Mesodermal cell (in vitro differentiated cells): ENCODE results near the gene MPP3.
"Not testable (repeated sequence)": the region's sequence is repeated elsewhere in the genome, so short reads cannot be mapped to it uniquely, and the experiment has no call there.

Source experiments
- H3K27ac ChIP-seq: 2 replicates; pipeline ENCODE4 v1.7.0; 2013; ENCODE audit warnings: mild to moderate bottlenecking, low read depth, low read length, moderate library complexity; ENCODE audit not compliant: severe bottlenecking
- H3K36me3 ChIP-seq: 2 replicates; pipeline ENCODE4 v1.7.1; 2013; ENCODE audit warnings: mild to moderate bottlenecking, low read length, moderate library complexity; ENCODE audit not compliant: control insufficient read depth, insufficient read depth
- H3K4me1 ChIP-seq: one replicate; pipeline ENCODE4 v1.7.1; 2013; ENCODE audit warnings: mild to moderate bottlenecking, low read length; ENCODE audit not compliant: insufficient read depth, control insufficient read depth, poor library complexity, severe bottlenecking
- H3K4me3 ChIP-seq: 2 replicates; pipeline ENCODE4 v1.7.0; 2013; ENCODE audit warnings: low read length, control low read depth, mild to moderate bottlenecking; ENCODE audit not compliant: insufficient read depth, poor library complexity, severe bottlenecking; ENCODE audit errors: extremely low read depth
- H3K9me3 ChIP-seq: 2 replicates; pipeline ENCODE4 v1.7.1; 2013; ENCODE audit warnings: mild to moderate bottlenecking, low read length, moderate library complexity; ENCODE audit not compliant: control insufficient read depth
- WGBS, 2 experiments: methylation state at CpG; one replicate each; pipeline ENCODE4 v1.1.5; 2013; ENCODE audit warnings: missing lambda C conversion rate in 2 of 2; ENCODE audit not compliant: insufficient coverage in 2 of 2; 5-methylcytosine and 5-hydroxymethylcytosine counted together

MPP3 gene

DNA sequence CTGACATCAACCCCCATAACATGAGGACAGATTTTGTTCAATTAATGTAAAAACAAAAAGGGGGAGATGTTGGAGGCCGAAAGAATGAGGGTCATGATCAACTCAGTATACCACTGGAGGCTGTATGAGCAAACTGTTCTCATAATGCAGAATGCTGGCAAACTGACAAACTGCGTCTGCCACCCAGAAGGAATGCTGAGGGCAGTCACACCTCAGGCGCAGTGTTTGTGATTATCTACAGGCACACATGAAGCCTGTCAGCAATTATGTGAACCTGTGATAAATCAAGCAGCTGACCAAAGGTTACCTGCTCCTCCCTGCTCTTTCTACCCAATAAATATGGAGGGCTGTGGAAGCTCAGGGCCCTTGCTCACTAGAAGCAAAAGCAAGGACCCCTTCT, 41.3 kb upstream of the MPP3 start:
- Histone ChIP-seq H3K9me3 (no peaks in the 10 kb centered on the region), H3K4me3 (no peak overlapping the region), H3K4me1 (no peaks in the 10 kb centered on the region), H3K27ac (no peak overlapping the region), H3K36me3 (no peaks in the 10 kb centered on the region)
- WGBS, 2 experiments = 90 to 96% methylated on average over 2 to 3 of the region's 3 CpGs

DNA sequence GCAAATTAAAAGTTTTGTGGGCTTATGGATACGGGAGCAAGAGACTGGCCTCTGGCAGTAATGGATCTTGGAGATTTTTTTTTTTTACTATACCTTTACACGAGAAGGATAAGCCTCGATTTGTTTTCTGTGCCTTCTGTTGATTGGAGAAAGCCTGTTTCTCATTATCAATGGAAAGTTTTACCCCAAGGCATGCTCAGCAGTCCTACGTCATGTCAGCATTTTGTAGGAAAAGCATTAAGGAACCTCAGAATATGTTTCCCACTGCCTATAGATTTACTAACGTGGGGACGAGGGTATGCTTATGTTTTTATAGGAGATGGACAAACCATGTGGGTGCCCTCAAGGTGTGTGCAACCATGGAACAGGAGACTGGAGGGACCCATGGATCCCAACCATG, 40.9 kb upstream of the MPP3 start:
- 86 to 93% methylated on average over 2 to 3 of the region's 6 CpGs for WGBS, 2 experiments
- Histone ChIP-seq H3K4me1 (no peaks in the 10 kb centered on the region), H3K27ac (no peak overlapping the region), H3K4me3 (no peak overlapping the region), H3K9me3 (no peaks in the 10 kb centered on the region), H3K36me3 (no peaks in the 10 kb centered on the region)

GRCh38 chr17:43873091-43873490, 40.1 kb upstream of the MPP3 start:
- Histone ChIP-seq H3K27ac (no peak overlapping the region), H3K9me3 (no peaks in the 10 kb centered on the region), H3K4me1 (no peaks in the 10 kb centered on the region), H3K36me3 (no peaks in the 10 kb centered on the region), H3K4me3 (no peak overlapping the region)
- WGBS, 2 experiments = 66 to 85% methylated on average over 2 of the region's 5 CpGs

GRCh38 chr17:43871946-43872690, 39.2 kb upstream of the MPP3 start:
- Histone ChIP-seq H3K4me1 (no peaks in the 10 kb centered on the region), H3K27ac (no peak overlapping the region), H3K4me3 (no peak overlapping the region), H3K36me3 (no peaks in the 10 kb centered on the region), H3K9me3 (no peaks in the 10 kb centered on the region)
- 92 to 93% methylated on average over 12 to 13 of the region's 14 CpGs for WGBS, 2 experiments

GRCh38 chr17:43869031-43869430, 36.1 kb upstream of the MPP3 start:
- H3K27ac ChIP-seq, H3K4me3 ChIP-seq, H3K4me1 ChIP-seq, H3K9me3 ChIP-seq, H3K36me3 ChIP-seq: not testable (repeated sequence)
- 55 to 90% methylated on average over 2 to 4 of the region's 6 CpGs for WGBS, 2 experiments

- Histone ChIP-seq H3K4me3 (no peak overlapping the region), H3K9me3 (no peaks in the 10 kb centered on the region), H3K36me3 (no peaks in the 10 kb centered on the region), H3K27ac (no peak overlapping the region), H3K4me1 (no peaks in the 10 kb centered on the region)
- 92% methylated on average over 6 of the region's 10 CpGs for WGBS, 2 experiments
Measured at GRCh38 chr17:43868226-43868994, 35.5 kb upstream of the MPP3 start.

DNA sequence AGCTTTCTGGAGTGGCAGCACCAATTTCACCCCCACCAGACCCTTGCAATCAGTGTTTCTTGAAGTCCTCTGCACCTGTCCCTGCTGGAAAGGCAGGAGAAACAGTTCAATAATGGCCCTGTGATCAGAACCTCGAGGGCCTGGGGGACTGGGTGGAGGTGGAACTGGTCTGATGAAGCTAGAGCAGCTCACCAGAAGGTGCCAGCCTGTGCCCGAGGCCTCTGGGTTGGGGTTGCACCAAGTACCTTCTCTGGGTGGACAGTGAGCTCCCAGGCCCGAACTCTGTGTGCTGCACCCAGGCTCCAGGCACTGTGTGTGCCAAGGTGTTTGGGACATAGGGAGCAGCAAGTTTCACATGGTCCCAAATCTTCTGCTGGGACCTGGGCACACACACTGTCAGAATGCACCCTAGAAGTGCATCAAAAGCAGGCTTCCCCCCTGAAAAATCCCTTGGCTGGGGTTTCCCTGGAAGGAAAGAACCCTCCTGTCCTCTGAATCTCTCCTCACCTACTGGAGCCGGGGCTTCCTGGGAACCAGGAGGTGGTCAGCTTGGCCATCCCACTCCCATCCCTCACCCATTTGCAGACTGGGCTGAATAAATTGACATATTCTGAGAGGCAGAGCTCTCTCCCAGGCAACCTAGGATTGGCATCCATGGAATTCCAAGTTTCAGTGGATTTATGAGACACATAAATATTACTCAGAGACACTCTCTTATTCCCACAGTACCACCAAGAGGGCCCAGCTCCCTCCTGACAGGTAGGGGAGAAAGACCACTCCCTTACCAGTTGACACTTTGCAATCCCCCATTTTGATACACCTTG, 31.4 kb upstream of the MPP3 start:
- H3K9me3 ChIP-seq = no peaks in the 10 kb centered on the region
- H3K36me3 ChIP-seq = no peaks in the 10 kb centered on the region
- 79 to 96% methylated on average over 2 to 3 of the region's 4 CpGs for WGBS, 2 experiments
- no peak overlapping the region for H3K4me3 ChIP-seq
- H3K4me1 ChIP-seq = no peaks in the 10 kb centered on the region
- no peak overlapping the region for H3K27ac ChIP-seq

DNA sequence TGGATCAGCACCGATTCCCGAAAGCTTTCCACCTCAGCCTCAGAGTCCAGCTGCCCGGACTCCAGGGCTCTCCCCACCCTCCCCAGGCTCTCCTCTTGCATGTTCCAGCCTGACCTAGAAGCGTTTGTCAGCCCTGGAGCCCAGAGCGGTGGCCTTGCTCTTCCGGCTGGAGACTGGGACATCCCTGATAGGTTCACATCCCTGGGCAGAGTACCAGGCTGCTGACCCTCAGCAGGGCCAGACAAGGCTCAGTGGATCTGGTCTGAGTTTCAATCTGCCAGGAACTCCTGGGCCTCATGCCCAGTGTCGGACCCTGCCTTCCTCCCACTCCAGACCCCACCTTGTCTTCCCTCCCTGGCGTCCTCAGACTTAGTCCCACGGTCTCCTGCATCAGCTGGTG, 29.0 kb upstream of the MPP3 start:
- Histone ChIP-seq H3K27ac (no peak overlapping the region), H3K4me1 (no peaks in the 10 kb centered on the region), H3K4me3 (no peak overlapping the region), H3K9me3 (no peaks in the 10 kb centered on the region), H3K36me3 (no peaks in the 10 kb centered on the region)
- 89% methylated on average over 4 to 6 of the region's 9 CpGs for WGBS, 2 experiments

- no peaks in the 10 kb centered on the region for H3K36me3 ChIP-seq
- H3K4me3 ChIP-seq = no peak overlapping the region
- no peaks in the 10 kb centered on the region for H3K4me1 ChIP-seq
- 91 to 100% methylated on average over 1 to 6 of the region's 9 CpGs for WGBS, 2 experiments
- H3K27ac ChIP-seq = no peak overlapping the region
- H3K9me3 ChIP-seq = no peaks in the 10 kb centered on the region
Measured at GRCh38 chr17:43860927-43861622, 28.1 kb upstream of the MPP3 start.

- Histone ChIP-seq H3K27ac (no peak overlapping the region), H3K4me3 (no peak overlapping the region), H3K36me3 (no peaks in the 10 kb centered on the region), H3K4me1 (no peaks in the 10 kb centered on the region), H3K9me3 (no peaks in the 10 kb centered on the region)
- 92 to 96% methylated on average over 12 of the region's 12 CpGs for WGBS, 2 experiments
Measured at GRCh38 chr17:43860077-43860725, 27.3 kb upstream of the MPP3 start.
